ENCODE measurements around the gene FOXR2.

FOXR2 gene, protein sequence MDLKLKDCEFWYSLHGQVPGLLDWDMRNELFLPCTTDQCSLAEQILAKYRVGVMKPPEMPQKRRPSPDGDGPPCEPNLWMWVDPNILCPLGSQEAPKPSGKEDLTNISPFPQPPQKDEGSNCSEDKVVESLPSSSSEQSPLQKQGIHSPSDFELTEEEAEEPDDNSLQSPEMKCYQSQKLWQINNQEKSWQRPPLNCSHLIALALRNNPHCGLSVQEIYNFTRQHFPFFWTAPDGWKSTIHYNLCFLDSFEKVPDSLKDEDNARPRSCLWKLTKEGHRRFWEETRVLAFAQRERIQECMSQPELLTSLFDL

DNA sequence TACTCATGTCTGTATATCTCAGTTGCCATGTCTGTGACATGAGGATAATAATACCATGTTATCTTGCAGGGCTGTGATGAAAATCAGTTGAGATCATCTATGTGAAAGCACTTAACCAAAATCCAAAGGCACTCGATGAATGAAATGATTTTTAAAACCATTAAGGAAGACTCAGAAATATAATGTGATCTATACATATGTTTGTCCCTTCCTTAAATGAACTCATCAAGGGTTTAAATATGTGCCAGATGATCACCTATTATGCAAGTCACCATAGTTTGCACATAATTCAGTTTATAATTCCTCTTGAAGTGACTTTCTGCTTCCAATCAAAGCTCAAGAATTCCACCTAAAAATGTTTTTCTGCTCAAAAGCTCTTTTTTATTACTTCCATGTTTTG, at the start of gene FOXR2:
TSS of gene FOXR2 (plus strand) at position 301 of the 400 bp plus-strand sequence. CDS start 312 bp downstream, outside the sequence.
- DNase-seq = no peak

DNA sequence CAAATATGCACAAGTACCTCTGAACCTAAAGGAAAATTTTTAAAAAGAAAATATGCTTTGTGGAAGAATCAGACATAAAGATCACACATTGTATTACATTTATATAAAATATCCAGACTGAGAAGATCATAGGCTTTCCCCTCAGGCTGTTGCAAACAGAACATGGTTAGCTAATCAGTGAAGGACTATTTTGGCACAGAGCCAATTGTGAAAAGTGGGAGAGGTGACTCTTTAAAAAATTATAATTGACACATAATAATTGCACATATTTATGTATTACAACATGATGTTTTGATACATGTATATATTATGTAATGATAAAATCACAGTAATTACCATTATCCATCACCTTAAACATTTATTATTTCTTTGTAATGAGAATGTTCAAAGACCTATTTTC, 44.1 kb upstream of the FOXR2 start:
- DNase-seq = no peak

DNA sequence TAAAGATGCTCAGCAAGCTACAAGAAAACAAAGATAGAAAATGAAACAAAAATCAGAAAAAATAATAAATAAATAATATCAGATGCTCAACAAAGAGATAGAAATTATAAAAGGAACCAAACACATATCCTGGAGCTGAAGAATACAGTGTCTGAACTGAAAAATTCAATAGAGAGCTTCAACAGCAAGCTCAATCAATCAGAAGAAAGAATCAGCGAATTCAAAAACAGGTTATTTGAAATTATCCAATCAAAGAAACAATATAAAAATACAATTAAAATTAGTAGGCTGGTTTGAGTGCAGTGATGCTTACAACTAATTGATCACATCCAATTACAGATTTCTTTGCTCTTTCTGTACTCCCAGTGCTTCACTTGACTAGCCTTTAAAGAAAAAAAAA, 40.8 kb upstream of the FOXR2 start:
- DNase-seq = no peak

DNA sequence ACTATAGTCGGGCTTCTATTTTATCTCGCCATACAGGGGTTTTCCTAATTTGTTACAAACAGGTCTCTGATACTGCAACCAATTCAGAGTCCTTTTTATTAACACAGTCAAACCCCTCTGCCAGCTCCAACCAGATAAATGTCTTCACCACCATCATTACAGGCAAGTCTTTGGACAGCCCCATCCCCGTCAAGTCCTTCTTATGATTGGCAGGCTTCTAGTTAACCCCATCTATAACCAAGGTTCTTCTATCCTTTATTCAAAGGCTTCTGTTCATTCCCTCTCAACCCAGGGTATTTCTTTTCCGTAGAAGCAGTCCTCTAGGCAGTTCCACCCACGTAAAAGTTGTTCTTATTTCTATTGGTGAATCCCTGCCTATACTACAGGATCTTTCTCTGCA, 29.9 kb upstream of the FOXR2 start:
- DNase-seq = no peak

DNA sequence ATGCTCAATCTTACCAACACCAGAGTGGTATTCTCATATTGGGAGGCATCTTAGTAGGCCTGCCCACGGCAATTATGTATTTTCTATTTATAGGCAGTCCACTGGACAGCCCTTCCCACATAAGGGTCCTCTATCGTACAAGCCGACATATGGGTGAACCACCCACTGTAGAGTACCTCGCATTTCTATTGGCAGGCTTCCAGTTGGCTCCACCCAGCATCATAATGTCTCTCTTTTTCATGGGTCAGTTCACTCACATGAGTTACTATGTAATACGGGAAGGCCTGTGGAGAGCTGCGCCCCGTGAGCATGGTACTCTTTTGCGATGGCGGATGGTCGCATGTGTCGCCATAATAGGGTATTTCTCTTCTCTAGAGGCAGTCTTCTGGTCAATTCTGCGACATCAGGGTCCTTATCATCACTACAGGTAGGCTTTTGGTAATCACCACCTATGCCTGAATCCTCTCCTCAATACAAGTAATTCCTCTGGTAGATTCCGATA, 29.4 kb upstream of the FOXR2 start:
- no peak for DNase-seq

DNA sequence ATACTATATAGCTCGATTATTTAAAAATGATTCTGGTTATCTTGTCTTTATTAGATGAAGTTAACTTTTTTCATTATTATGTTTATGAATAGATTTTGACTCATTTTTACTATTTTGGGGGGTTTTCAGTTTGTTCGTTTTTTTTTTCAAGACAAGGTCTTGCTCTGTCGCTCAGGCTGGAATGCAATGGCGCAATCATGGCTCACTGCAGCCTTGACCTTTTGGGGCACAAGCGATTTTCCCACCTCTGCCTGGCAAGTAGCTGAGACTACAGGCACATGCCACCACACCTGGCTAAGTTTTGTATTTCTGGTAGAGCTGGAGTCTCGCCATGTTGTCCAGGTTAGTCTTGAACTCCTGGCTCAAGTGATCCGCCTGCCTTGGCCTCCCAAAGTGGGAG, 24.9 kb upstream of the FOXR2 start:
- DNase-seq = no peak

DNA sequence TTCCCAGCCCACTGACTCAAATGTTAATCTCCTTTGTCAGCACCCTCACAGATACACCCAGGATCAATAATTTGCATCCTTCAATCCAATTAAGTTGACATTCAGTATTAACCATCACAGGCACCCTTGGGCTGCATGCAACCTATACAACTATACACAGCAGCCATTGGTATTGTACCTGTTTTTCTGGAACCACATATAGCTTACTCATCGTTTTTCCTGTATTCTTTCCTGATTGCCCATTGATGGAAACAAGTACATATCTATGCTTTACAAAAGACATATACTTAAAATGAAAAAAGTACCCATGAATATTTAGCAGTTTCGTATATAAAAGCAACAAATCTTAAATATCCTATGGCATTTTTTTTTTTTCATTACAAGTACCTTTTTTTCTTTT, 3.7 kb upstream of the FOXR2 start:
- no peak for DNase-seq

DNA sequence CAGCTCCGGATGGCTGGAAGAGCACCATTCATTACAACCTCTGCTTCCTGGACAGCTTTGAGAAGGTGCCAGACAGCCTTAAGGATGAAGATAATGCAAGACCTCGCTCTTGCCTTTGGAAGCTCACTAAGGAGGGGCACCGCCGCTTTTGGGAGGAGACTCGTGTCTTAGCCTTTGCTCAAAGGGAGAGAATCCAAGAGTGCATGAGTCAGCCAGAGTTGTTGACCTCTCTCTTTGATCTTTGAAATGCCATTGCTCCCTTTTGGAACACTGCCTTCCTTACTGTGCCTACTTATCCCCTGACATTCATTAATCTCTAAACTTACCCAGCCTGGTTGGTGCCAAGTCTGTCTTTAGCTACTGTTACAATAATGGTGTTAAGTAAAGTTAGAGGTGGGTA, 1.2 kb downstream of the FOXR2 start:
- DNase-seq = no peak

DNA sequence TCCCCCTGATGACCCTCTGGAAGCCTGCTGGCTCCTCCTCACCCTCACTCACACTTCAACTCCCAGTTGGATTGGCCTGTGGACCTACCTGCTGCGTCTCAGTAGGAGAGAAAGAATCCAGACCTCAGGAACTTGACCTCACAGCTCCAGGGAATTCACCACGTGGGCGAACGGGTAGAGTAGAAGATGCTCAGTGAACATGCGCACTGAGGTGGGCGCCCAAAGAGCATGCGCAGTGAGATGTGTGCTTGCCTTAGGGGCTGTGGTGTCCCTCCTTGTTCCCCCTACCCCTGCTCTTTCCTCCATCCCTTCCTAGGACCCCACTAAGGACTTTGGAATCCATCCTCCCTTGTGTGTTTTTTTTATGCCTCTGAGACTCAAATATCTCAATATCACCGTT, 12.9 kb downstream of the FOXR2 start:
- DNase-seq = no peak

DNA sequence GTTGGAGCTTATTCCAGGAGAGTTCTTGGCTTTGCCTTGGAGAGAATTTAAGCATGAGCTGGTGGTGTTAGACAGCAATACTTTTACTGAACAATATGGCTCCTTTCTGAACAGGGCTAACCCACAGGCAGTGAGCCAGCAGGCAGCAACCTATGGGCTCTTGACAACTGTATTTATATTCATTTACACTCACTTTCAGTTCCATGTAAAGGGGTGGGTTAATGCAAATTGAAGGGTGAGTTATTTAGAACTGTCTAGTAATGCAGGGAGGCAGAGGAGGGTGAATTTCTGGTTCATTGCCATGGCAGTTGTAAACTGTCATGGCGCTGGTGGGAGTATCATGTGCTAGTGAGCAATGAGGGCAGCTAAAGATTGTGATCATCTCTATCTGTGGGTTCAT, 15.7 kb downstream of the FOXR2 start:
- DNase-seq = no peak

DNA sequence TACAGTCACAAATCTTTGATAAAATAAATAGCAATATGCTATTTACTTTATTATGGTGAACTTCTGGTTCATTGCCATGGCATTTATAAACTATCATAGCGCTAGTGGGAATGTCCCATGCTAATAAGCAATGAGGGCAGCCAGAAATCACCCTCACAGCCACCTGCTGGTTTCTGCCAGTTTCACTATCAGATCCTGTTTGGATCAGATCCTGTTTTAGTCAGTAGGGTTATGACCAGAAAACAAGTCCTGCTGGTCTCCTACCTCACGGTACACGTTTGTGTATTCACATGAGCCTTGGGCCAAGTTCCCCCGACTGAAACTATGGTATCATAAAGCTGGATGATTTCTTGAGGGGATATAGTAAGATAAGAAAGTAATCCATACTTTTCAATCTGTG, 17.7 kb downstream of the FOXR2 start:
- DNase-seq = no peak

DNA sequence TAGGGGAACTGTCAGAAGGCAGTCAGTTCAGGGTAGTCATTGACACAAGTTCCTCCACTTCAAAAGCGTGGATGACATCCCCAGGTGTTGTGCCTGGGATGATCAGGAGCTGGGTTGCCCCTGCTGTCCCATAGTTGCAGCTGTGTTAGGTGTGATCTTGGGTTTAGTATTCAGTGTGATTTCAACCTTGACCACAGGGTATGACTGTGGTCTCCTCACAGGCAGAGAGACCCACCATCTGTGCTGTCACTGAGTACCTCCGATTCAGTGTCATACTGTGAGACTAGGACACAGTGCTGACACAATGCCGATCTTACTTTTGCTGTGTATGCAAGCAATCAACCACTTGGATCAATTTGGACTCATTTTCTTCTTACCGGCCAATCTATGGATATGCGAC, 25.2 kb downstream of the FOXR2 start:
- DNase-seq = no peak

DNA sequence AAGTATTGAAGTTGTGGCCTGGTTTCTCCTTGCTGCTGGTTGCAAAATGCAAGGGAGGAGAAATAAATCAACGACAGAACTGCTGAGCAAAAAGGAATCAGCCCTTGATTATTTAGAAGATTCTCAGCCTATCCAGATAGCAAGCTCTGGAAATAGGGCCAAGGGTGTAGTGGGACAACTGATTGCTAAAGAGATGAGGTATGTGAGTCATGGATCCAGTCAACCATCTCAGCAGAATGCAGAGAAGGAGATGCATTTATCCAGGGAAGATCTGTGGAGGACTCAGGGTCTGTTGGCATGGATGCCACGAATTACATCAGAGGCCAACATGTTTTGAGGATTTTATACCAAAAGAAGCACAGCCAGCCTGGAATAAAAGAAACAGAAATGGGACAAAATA, 36.7 kb downstream of the FOXR2 start:
- no peak for DNase-seq

DNA sequence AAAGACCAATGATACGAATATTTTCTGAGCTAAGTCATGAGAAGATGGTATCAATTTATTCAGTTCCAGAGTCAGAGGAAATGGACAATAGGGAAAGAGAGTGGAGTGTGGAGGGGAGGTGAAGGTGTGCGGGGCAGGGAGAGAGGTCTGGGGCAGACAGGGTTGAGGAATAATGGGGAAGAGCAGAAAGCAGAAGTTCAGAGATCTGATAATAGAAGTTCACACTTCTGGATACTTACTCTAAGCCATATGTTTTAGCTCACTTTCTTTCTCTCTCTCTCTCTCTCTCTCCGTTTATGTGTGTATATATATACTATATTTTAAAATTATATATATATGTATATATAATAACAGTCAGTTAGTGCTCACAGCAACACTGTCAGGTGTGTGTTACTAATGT, 40.4 kb downstream of the FOXR2 start:
- DNase-seq = no peak

DNA sequence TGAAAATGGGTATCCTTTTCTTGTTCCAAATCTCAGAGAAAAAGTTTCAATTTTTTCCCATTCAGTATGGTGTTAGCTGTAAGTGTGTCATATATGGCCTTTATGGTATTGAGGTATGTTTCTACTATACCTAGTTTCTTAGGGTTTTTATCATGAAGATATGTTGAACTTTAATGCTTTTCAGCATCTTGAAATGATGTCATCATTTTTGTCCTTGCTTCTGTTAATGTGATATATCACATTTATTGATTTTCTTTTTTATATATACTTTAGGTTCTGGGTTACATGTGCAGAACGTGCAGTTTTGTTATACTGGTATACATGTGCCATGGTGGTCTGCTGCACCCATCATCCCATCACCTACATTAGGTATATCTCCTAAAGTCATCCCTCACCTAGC, 44.9 kb downstream of the FOXR2 start:
- no peak for DNase-seq

All from CD4-positive, alpha-beta T cell treated with Interleukin-1 beta for 1 hour (primary cell).